Embryonic facial prominence (tissue), 1 donor: Measurements from ENCODE around the gene ABCB8.

Source experiments
- DNase-seq: peaks from one replicate; pipeline ENCODE4 v3.0.0-alpha.2; 2016; ENCODE audit errors: extremely low spot score

ABCB8 gene

GRCh38 chr7:151087245-151088018 lies 59.2 kb downstream of the ABCB8 start:
- DNase-seq: no peak

GRCh38 chr7:151088019-151088855 lies 60.0 kb downstream of the ABCB8 start:
- no peak for DNase-seq

GRCh38 chr7:151088856-151089699 lies 60.8 kb downstream of the ABCB8 start:
- DNase-seq: no peak

DNA sequence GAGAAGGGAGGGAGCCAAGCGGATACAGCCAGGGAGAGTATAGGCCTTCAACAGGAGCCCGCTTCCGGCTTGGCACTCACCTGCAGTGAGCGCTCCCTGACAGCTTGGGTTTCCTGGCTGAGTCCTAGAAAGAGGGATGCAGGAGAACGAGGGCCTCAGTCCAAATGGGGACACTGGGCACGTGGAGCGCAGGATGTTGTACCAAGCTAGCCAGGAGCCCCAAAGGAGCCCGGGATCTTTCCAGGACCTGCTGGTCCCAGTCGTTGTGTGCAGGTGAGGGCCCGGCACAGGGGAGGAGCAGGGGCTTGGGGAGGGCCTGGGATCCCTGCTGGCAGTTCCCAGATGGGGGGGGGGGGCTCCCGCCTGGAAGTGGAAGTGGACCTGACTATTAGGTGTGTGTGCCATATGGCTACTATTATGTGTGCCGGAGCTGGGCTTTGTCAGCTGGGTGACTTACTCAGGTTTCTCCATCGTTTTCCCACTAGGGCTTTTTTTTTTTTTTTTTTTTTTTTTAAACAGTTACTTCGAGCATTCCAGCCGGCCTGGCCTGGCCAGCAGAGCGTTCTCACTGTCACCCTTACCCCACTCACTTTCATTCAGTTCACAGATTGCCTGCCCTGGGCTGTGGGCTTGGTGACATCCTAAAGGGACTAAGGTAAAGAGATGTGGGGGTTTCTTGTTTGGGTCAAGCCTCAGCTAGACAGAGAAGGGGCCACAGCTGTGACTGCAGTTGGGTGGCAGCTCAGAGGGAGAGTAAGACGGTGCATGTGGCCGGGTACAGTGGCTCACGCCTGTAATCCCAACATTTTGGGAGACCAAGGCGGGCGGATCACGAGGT lies 61.9 kb downstream of the ABCB8 start:
- DNase-seq: no peak

DNA sequence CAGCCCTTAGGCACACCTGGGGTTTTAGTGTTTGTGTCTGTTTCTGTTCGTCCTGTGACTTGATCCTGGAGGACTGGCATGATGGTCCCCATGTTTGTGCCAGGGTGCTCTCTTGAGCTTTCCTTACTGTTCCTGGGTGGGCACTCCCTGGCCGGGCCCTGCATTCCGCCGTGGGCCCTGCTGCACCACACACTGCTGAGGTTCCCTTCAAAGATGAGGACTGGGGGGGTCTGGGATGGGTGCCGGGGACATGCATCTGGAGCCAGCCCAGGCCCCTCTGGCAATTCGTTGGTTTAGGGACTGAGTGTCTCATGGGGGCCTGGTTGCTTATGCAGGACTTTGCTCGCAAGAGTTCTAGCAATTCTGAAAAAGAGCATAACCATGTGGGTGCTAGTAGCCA lies 62.8 kb downstream of the ABCB8 start:
- DNase-seq: no peak

- no peak for DNase-seq
Measured at GRCh38 chr7:151091431-151091830, 63.2 kb downstream of the ABCB8 start.

DNA sequence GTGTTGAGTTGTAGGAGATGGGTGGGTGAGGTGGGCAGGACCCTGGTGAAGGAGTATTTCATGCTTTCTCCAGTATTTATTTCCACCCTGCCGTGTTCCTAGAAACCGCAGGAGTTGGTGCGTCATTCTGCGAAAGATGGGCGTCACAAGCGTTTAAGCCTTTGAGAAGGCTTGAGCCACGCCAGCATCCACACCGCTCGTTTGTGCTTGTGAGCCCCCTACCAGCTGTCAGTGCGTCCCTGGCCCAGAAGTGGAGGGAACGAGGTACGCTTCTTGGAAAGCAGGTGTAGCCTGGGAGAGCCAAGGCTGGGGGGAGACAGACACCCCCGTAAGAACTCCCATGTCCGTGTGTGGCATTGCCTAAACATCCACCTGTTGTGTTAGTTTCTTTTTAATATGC lies 63.7 kb downstream of the ABCB8 start:
- no peak for DNase-seq

- no peak for DNase-seq
Measured at GRCh38 chr7:151093748-151094147, 65.5 kb downstream of the ABCB8 start.

DNA sequence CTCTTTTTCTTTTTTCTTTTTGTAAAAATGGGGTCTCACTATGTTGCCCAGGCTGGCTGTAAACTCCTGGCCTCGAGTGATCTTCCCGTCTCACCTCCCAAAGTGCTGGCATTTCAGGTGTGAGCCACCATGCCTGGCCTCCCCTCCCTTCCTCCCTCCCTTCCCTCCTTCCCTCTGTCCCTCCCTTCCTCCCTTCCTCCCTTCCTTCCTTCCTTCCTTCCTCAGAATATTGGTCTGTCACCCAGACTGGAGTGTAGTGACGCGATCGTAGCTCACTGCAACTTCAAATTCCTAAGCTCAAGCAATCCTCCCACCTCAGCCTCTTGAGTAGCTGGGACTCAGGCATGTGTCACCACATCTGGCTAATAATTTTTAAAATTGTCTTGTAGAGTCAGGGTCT lies 66.4 kb downstream of the ABCB8 start:
- DNase-seq: no peak

GRCh38 chr7:151095123-151095797 lies 67.0 kb downstream of the ABCB8 start:
- DNase-seq: no peak

DNA sequence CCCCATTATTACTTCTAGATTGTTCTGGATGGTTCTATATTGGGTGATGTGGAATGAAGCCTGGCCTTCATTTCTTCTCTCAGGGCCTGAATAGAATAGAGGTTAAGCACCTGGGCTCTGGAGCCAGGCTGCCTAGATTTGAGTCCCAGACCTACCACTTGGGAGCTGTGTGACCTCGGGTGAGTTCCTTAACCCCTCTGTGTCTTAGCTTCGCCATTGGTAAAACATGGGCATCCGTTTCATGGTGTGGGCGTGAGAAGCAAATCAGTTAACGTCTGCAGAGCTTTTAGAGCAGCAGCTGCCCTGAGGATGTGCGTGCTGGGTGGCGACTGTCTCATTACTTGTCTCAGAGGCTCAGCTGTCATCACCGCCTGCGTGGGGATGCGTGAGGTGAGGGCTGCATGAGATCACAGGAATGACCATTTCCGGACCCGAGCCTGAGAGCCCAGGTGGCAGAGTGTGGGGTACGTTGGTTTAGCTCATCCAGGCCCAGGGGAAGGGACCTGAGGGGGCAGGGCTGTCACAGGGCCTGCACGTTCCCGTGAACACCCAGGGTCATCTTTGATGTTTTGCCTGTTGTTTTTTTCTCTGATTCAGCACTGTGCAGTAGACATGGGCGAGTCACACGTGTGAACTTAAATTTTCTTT lies 67.7 kb downstream of the ABCB8 start:
- DNase-seq: no peak
